ENCODE results near the gene YIPF4.

DNA sequence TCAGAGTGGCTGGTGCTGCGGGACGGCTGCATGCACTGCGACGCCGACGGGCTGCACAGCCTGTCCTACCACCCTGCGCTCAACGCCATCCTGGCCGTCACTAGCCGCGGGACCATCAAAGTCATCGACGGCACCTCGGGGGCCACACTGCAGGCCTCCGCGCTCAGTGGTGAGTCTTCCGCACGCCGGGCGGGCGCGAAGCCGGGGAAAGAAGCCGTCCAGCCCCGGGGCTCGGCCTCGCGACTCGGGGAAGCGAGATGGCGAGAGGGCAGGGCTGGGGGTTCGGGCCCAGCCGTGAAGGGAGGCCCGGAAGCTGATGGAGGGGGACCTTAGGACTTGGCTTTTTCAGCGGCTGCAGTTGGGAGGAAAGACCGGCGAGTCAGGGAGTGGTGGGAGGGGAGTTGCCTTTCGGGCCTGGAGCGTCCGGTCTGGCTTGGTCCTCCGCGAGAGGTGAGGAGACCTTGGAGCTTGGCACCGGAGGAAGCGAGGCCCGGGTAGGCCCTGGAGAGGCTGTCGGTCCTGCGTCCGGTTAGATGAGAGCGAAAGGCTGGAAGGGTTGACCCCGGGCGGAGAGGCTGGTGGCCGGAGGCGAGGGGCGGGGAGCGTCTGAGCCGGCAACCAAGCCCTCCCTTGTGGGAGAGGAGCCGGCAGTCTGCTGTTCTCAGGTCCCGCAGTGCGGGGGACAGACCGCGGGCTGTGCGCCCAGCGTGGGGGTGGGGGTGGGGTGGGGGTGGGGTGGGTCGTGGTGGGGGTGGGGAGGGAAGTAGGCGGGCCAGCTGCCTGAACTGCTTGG lies 79.8 kb downstream of the YIPF4 start:
- TF ChIP-seq POLR2AphosphoS5 (IDR thresholded peaks at IDR 0.05; ENCODE audit: borderline replicate concordance, low read depth, low read length): no peak
- TF ChIP-seq EZH2 (IDR thresholded peaks at IDR 0.05): no peak
- no peak for TF ChIP-seq FOXP2 (optimal IDR thresholded peaks at IDR 0.05; ENCODE audit: control extremely low read depth, extremely low read length, insufficient read depth)

Data from SK-N-MC (cell line).